Neuronal stem cell (in vitro differentiated cells): ENCODE results near the gene PDE4B.

Experiments
- DNase-seq: peaks from one replicate; pipeline ENCODE4 v3.0.0-alpha.2; 2013; ENCODE audit warnings: low spot score
- H2AFZ ChIP-seq: one replicate; pipeline ENCODE4 v1.6.1; 2013; ENCODE audit warnings: mild to moderate bottlenecking, low read length, inconsistent platforms
- H2AK5ac ChIP-seq: 2 replicates; pipeline ENCODE4 v1.6.1; 2013; ENCODE audit warnings: low read depth, mild to moderate bottlenecking, inconsistent platforms, low read length, moderate library complexity, mixed read lengths
- H2BK120ac ChIP-seq: 2 replicates; pipeline ENCODE4 v1.6.1; 2013; ENCODE audit warnings: low read depth, mild to moderate bottlenecking, inconsistent platforms, low read length, moderate library complexity, mixed read lengths
- H2BK12ac ChIP-seq: one replicate; pipeline ENCODE4 v1.6.1; 2013; ENCODE audit warnings: low read length, inconsistent platforms
- H2BK15ac ChIP-seq: 2 replicates; pipeline ENCODE4 v1.6.1; 2013; ENCODE audit warnings: mild to moderate bottlenecking, low read length, inconsistent platforms, mixed read lengths
- H2BK5ac ChIP-seq: one replicate; pipeline ENCODE4 v1.6.1; 2013; ENCODE audit warnings: inconsistent platforms, mild to moderate bottlenecking, low read length, moderate library complexity
- H3K14ac ChIP-seq: one replicate; pipeline ENCODE4 v1.6.1; 2013; ENCODE audit warnings: low read length, inconsistent platforms
- H3K18ac ChIP-seq: 2 replicates; pipeline ENCODE4 v1.6.1; 2013; ENCODE audit warnings: low read length, inconsistent platforms
- H3K23ac ChIP-seq: 2 replicates; pipeline ENCODE4 v1.6.1; 2013; ENCODE audit warnings: low read depth, mild to moderate bottlenecking, mixed read lengths, low read length, inconsistent platforms; ENCODE audit not compliant: poor library complexity
- H3K27ac ChIP-seq: replicated peaks from 3 replicates; pipeline ENCODE4 v1.5.1; 2013; ENCODE audit warnings: low read length, inconsistent platforms
- H3K27me3 ChIP-seq, 3 experiments: 2 replicates each; pipeline ENCODE4 v1.6.1; 2013; ENCODE audit warnings: low read length in 3 of 3, mild to moderate bottlenecking in 2 of 3, inconsistent platforms in 1 of 3, low read depth in 1 of 3, mixed read lengths in 1 of 3, moderate library complexity in 1 of 3; ENCODE audit not compliant: control insufficient read depth in 3 of 3, insufficient read depth in 3 of 3
- H3K36me3 ChIP-seq, 2 donors: replicated peaks in 1 of 2; 2 replicates each; pipeline ENCODE4 v1.6.1; 2013; ENCODE audit warnings: low read length in 2 of 2; ENCODE audit not compliant: control insufficient read depth in 2 of 2, insufficient read depth in 2 of 2
- H3K4ac ChIP-seq: 2 replicates; pipeline ENCODE4 v1.6.1; 2013; ENCODE audit warnings: inconsistent platforms, mild to moderate bottlenecking, low read length, moderate library complexity
- H3K4me1 ChIP-seq, 2 donors: 1 replicate in 1 of 2; 2 replicates in 1 of 2; pipeline ENCODE4 v1.6.1; 2013; ENCODE audit warnings: low read length in 2 of 2, low read depth in 1 of 2; ENCODE audit not compliant: control insufficient read depth in 2 of 2, insufficient read depth in 1 of 2
- H3K4me2 ChIP-seq: one replicate; pipeline ENCODE4 v1.6.1; 2013; ENCODE audit warnings: mild to moderate bottlenecking, low read length, inconsistent platforms; ENCODE audit not compliant: insufficient read depth, poor library complexity, severe bottlenecking
- H3K4me3 ChIP-seq, 2 donors: 2 replicates each; pipeline ENCODE4 v1.5.1; 2013; ENCODE audit warnings: low read length in 2 of 2, mild to moderate bottlenecking in 2 of 2, inconsistent platforms in 1 of 2, moderate library complexity in 1 of 2
- H3K79me1 ChIP-seq: one replicate; pipeline ENCODE4 v1.6.1; 2013; ENCODE audit warnings: low read depth, mild to moderate bottlenecking, inconsistent platforms, low read length, moderate library complexity
- H3K9ac ChIP-seq: one replicate; pipeline ENCODE4 v1.6.1; 2013; ENCODE audit warnings: mild to moderate bottlenecking, low read depth, low read length, inconsistent platforms; ENCODE audit not compliant: poor library complexity
- H3K9me3 ChIP-seq, 2 donors: replicated peaks in 1 of 2; 2 replicates each; pipeline versions ENCODE3 to v1.6.1; 2013; ENCODE audit warnings: low read length in 2 of 2, mild to moderate bottlenecking in 2 of 2, inconsistent platforms in 1 of 2, low read depth in 1 of 2, mixed read lengths in 1 of 2, moderate library complexity in 1 of 2; ENCODE audit not compliant: control insufficient read depth in 2 of 2, insufficient read depth in 1 of 2
- H4K8ac ChIP-seq: one replicate; pipeline ENCODE4 v1.6.1; 2013; ENCODE audit warnings: low read depth, mild to moderate bottlenecking, inconsistent platforms, low read length, moderate library complexity
- H4K91ac ChIP-seq: one replicate; pipeline ENCODE4 v1.6.1; 2013; ENCODE audit warnings: low read length, low read depth, mild to moderate bottlenecking, inconsistent platforms; ENCODE audit not compliant: poor library complexity
- WGBS, 2 donors: extraction: QIAGEN DNeasy Blood & Tissue Kit; methylation state at CpG; one replicate each; pipeline ENCODE4 v1.1.7; 2013; ENCODE audit warnings: missing lambda C conversion rate in 2 of 2, mixed read lengths in 1 of 2; ENCODE audit not compliant: insufficient read length in 2 of 2, insufficient replicate concordance in 1 of 2; ENCODE audit errors: extremely low coverage in 2 of 2; 5-methylcytosine and 5-hydroxymethylcytosine counted together

PDE4B gene

DNA sequence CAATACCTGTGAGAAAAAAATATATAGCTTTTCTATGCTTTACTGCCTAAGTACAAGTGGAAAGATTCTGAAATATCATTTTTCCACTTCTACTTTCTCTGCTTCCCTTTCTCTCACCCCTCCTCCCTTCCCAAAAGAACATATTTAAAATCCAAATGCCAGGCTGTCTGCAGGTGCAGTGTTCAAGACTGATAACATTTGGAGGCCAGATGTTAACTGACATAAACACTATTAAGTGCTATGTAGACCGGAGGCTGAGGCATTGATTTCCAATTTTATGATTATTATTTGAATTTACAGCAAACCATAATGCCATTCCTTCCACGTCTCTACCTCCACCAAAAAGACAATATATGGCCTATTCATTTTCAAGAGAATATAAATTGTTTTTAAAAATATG is 444.3 kb downstream of the PDE4B start:
- WGBS, 2 donors, result no CpG with 5 or more reads among the region's 2 CpGs

DNA sequence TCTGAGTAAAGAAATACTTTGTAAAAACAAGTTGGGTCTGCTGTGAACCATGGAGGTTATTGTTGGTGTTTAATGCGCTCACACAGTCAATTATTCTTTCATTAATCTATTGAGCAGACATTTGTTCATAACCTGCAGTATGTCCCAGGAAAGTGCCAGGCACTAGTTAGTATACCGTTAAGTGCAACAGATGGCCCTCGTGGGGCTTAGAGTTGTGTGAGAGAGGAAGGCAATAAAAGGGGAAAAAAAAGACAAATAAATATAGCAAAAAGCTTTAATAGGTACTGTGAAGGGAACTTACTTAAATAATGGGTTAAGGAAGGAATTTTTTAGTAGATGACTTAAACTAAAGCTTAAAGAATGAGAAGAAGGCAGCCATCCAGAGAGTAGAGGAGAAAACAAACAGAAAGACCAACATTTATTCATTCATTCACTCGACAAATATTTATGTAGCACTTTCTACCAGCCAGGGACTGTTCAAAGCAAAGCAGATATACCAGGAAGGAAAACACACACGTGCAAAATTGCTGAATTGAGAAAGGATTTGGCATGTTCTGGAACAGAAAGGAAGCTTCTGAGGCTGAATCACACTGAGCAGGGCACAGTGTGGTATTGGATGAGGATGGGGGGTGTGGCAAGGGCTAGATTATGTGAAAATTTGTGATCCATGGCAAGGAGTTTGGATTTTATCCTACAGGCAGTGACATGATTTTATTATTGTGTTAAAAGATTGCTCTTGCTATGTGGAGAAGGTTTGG is 445.2 kb downstream of the PDE4B start:
- H3K27ac ChIP-seq, result no peak overlapping the region
- H3K14ac ChIP-seq, result no peak overlapping the region
- no peak overlapping the region for H3K9ac ChIP-seq
- no peak overlapping the region for H2BK5ac ChIP-seq
- H4K8ac ChIP-seq, result no peak overlapping the region
- WGBS, 2 donors, result no CpG with 5 or more reads among the region's 5 CpGs
- H2BK120ac ChIP-seq, result no peak overlapping the region
- no peaks in the 10 kb centered on the region for H3K27me3 ChIP-seq
- H3K23ac ChIP-seq, result no peak overlapping the region
- no peak overlapping the region for H2BK12ac ChIP-seq
- H3K36me3 ChIP-seq, result no peaks in the 10 kb centered on the region
- H3K4ac ChIP-seq, result no peak overlapping the region
- no peak overlapping the region for H2BK15ac ChIP-seq
- no peak overlapping the region for H3K4me2 ChIP-seq
- H4K91ac ChIP-seq, result no peak overlapping the region
- H2AK5ac ChIP-seq, result no peak overlapping the region
- no peak overlapping the region for H3K18ac ChIP-seq
- no peaks in the 10 kb centered on the region for H3K9me3 ChIP-seq
- no peak overlapping the region for H2AFZ ChIP-seq
- DNase-seq, result no peak
- no peaks in the 10 kb centered on the region for H3K79me1 ChIP-seq
- H3K4me3 ChIP-seq, result no peak overlapping the region
- no peaks in the 10 kb centered on the region for H3K4me1 ChIP-seq

More for the DNA sequence above, 444.3 kb downstream of the PDE4B start:
- no peak overlapping the region for H2BK15ac ChIP-seq
- H2BK5ac ChIP-seq, result no peak overlapping the region
- H2AFZ ChIP-seq, result no peak overlapping the region
- H3K4ac ChIP-seq, result no peak overlapping the region
- H2AK5ac ChIP-seq, result no peak overlapping the region
- H3K4me3 ChIP-seq, result no peak overlapping the region
- no peak overlapping the region for H3K4me2 ChIP-seq
- no peak overlapping the region for H4K91ac ChIP-seq
- H3K9me3 ChIP-seq, result no peaks in the 10 kb centered on the region
- H3K27ac ChIP-seq, result no peak overlapping the region
- H3K36me3 ChIP-seq, result no peaks in the 10 kb centered on the region
- H3K14ac ChIP-seq, result no peak overlapping the region
- no peak overlapping the region for H3K9ac ChIP-seq
- no peak for DNase-seq
- no peak overlapping the region for H4K8ac ChIP-seq
- H2BK120ac ChIP-seq, result no peak overlapping the region
- no peaks in the 10 kb centered on the region for H3K79me1 ChIP-seq
- H3K4me1 ChIP-seq, result no peaks in the 10 kb centered on the region
- H3K18ac ChIP-seq, result no peak overlapping the region
- H2BK12ac ChIP-seq, result no peak overlapping the region
- H3K27me3 ChIP-seq, result no peaks in the 10 kb centered on the region
- no peak overlapping the region for H3K23ac ChIP-seq

DNA sequence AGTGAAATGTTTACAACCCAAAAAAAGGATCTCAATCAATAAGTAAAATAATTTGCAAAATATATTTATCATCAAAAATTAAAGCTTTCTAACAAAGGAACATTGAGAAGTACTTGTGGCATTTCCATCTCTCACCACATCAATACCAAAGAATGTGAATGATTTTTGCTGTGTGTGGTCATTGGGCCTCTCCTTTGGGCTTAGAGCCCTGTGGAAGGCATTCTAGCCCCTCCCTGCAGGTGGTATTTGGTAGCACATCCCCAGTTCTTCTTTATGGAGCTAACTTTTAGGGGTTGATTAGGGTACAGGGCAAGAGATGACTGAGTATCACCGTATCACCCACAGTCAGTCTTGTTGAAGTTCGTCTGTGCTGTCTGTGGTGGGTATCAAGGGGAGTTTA is 447.1 kb downstream of the PDE4B start:
- WGBS, 2 donors, result no CpG with 5 or more reads among the region's 2 CpGs
- DNase-seq, result no peak

DNA sequence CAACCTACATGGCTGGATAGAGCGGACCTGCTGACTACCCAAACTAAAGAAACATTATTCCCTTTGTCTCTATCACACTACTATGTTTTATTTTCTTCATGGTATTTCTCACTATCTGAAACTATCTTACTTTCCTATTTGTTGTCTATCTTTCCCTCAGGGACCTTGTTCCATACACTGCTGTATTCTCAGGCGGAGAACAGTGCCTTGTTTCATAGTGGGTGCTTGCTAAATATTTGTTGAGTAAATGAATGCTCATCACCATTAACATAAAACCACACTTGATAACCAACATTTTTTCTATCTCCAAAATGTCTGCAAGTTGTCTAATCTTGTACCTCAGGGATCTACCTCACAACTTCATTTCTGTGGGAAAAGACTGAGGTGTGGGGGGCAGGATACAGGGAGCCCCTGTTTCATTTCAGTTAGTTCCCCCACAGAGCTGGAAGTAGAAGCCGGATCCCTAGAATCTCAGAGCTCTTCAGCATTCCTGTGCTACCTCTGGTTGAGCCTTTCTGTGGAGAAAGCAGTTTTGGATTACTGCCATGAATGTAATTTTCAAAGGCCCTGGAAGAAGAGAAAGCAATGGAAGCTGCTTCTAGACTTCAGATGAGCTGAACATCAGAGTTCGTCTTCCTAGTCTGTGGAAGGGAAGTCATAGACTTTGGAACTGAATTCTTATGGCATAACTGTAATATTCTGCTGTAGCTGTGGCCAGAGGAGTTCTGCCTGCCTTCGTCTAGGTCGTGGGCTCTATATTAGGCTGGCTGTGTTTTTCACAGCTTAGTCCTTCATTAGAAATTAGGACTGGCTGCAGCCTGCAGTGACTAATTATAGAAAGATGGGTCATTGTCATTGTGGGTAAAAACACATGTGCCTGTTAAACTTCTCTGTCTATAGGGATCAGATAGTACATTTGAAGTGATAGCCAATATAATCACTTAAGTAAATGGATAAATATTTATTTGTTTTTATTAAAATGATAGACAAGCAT is 448.1 kb downstream of the PDE4B start:
- Histone ChIP-seq H2AK5ac (no peak overlapping the region), H3K18ac (no peak overlapping the region), H3K23ac (no peak overlapping the region), H3K14ac (no peak overlapping the region), H3K4me1 (peaks cover 2 to 4% of the 10 kb centered on the region in 2 donors), H3K4me3 (no peak overlapping the region), H2BK120ac (no peak overlapping the region), H3K79me1 (no peaks in the 10 kb centered on the region), H3K4me2 (no peak overlapping the region), H4K8ac (no peak overlapping the region), H2BK5ac (no peak overlapping the region), H2BK12ac (no peak overlapping the region), H2AFZ (no peak overlapping the region), H3K4ac (no peak overlapping the region), H3K36me3 (no peaks in the 10 kb centered on the region), H4K91ac (no peak overlapping the region), H2BK15ac (no peak overlapping the region), H3K27ac (no peak overlapping the region), H3K9me3 (no peaks in the 10 kb centered on the region), H3K9ac (no peak overlapping the region), H3K27me3 (no peaks in the 10 kb centered on the region)
- WGBS, 2 donors, result no CpG with 5 or more reads among the region's 6 CpGs
- no peak for DNase-seq

More for the DNA sequence above, 447.1 kb downstream of the PDE4B start:
- Histone ChIP-seq H2AFZ (no peak overlapping the region), H3K4me1 (peaks cover 2 to 4% of the 10 kb centered on the region in 2 donors), H3K36me3 (no peaks in the 10 kb centered on the region), H3K9me3 (no peaks in the 10 kb centered on the region), H2BK15ac (no peak overlapping the region), H3K4me2 (no peak overlapping the region), H3K27ac (no peak overlapping the region), H3K4me3 (no peak overlapping the region), H4K91ac (no peak overlapping the region), H3K14ac (no peak overlapping the region), H2AK5ac (no peak overlapping the region), H3K18ac (no peak overlapping the region), H2BK5ac (no peak overlapping the region), H3K9ac (no peak overlapping the region), H3K4ac (no peak overlapping the region), H3K27me3 (no peaks in the 10 kb centered on the region), H3K79me1 (no peaks in the 10 kb centered on the region), H3K23ac (no peak overlapping the region), H2BK12ac (no peak overlapping the region), H2BK120ac (no peak overlapping the region), H4K8ac (no peak overlapping the region)
